Measurements from ENCODE around the gene ACTA2.

The ACTA2 gene

GRCh38 chr10:88952647-88953111 is at the start of gene ACTA2:
TSS of gene ACTA2 (minus strand) at chr10:88952773. CDS start at chr10:88948930, 3,843 bp downstream.
- DNase-seq: no peak

- DNase-seq: no peak
These were observed 49.1 kb upstream of the ACTA2 start for GRCh38 chr10:89001729-89002072.

- no peak for DNase-seq
These were observed 48.6 kb upstream of the ACTA2 start for GRCh38 chr10:89001024-89001728.

GRCh38 chr10:88999625-89000024 is 47.1 kb upstream of the ACTA2 start:
- no peak for DNase-seq

- no peak for DNase-seq
These were observed 44.4 kb upstream of the ACTA2 start for GRCh38 chr10:88996927-88997326.

GRCh38 chr10:88995156-88995876 is 42.7 kb upstream of the ACTA2 start:
- DNase-seq: no peak

- DNase-seq: no peak
These were observed 41.4 kb upstream of the ACTA2 start for GRCh38 chr10:88994019-88994418.

GRCh38 chr10:88992921-88993524 is 40.5 kb upstream of the ACTA2 start:
- DNase-seq: no peak

- no peak for DNase-seq
These were observed 39.3 kb upstream of the ACTA2 start for GRCh38 chr10:88991899-88992320.

- no peak for DNase-seq
These were observed 38.8 kb upstream of the ACTA2 start for GRCh38 chr10:88991161-88991898.

GRCh38 chr10:88990384-88991160 is 38.0 kb upstream of the ACTA2 start, which contains the start of gene FAS:
TSS of gene FAS (plus strand) at chr10:88990798. CDS start at chr10:88990877, 79 bp downstream.
- no peak for DNase-seq

GRCh38 chr10:88989824-88990383 is 37.3 kb upstream of the ACTA2 start:
- DNase-seq: no peak

- no peak for DNase-seq
These were observed 36.9 kb upstream of the ACTA2 start for GRCh38 chr10:88989423-88989822.

- no peak for DNase-seq
These were observed 35.3 kb upstream of the ACTA2 start for GRCh38 chr10:88987840-88988239.

- DNase-seq: no peak
These were observed 34.7 kb upstream of the ACTA2 start for GRCh38 chr10:88987243-88987725.

GRCh38 chr10:88986549-88987242 is 34.1 kb upstream of the ACTA2 start:
- no peak for DNase-seq

- DNase-seq: no peak
These were observed 32.0 kb upstream of the ACTA2 start for GRCh38 chr10:88984525-88984924.

GRCh38 chr10:88983939-88984338 is 31.4 kb upstream of the ACTA2 start:
- no peak for DNase-seq

GRCh38 chr10:88983206-88983605 is 30.6 kb upstream of the ACTA2 start:
- DNase-seq: no peak

- no peak for DNase-seq
These were observed 29.8 kb upstream of the ACTA2 start for GRCh38 chr10:88982366-88982765.

GRCh38 chr10:88981435-88981834 is 28.9 kb upstream of the ACTA2 start:
- no peak for DNase-seq

Data from COR-L47 (cell line).